ENCODE data around the gene LYZL2.
"Not testable (repeated sequence)": the region's sequence is repeated elsewhere in the genome, so short reads cannot be mapped to it uniquely, and the experiment has no call there.

LYZL2 gene

DNA sequence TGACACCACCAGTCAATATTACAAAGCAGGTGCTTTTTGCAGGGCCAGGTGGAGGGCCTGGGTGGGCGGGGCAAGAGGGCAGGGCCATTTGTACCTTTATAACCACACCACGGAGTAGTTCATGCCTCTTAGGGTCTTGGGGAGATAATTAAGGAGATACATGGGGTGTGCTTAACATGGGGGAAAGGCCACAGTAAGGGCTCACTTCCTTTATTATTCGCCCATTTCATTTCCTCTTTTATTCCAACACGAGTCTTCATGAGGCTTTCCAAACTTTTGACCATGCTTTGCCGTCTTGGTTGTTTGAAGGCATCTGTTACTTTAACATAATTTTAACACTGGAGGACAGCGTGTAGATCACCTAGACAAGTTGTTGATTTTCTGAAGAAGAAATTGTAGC lies 33.3 kb upstream of the LYZL2 start:
- no peak for DNase-seq (ENCODE audit: extremely low read depth, low read depth)
- TF ChIP-seq, protein P1, sequence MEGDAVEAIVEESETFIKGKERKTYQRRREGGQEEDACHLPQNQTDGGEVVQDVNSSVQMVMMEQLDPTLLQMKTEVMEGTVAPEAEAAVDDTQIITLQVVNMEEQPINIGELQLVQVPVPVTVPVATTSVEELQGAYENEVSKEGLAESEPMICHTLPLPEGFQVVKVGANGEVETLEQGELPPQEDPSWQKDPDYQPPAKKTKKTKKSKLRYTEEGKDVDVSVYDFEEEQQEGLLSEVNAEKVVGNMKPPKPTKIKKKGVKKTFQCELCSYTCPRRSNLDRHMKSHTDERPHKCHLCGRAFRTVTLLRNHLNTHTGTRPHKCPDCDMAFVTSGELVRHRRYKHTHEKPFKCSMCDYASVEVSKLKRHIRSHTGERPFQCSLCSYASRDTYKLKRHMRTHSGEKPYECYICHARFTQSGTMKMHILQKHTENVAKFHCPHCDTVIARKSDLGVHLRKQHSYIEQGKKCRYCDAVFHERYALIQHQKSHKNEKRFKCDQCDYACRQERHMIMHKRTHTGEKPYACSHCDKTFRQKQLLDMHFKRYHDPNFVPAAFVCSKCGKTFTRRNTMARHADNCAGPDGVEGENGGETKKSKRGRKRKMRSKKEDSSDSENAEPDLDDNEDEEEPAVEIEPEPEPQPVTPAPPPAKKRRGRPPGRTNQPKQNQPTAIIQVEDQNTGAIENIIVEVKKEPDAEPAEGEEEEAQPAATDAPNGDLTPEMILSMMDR (IDR thresholded peaks at IDR 0.05; ENCODE audit: low read depth, low read length), result no peak

DNA sequence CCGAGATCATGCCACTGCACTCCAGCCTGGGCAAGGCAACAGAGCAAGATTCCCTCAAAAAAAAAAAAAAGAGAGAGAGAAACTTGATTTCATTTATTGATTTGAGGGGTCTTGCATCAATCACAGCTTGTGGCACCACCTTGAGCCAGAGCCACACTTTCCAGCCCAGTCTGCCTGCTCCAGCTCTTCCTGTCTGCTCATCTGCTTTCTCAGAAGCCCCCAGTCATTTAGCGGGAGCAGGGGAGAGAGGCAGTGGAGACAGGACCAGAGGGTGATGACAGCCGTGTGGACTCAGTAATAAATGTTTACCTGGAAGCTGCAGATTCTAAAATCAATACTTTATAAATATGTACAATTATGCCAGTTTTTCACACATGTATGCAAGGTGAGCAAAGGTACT lies 30.8 kb upstream of the LYZL2 start:
- not testable (repeated sequence) for DNase-seq (ENCODE audit: extremely low read depth, low read depth)

DNA sequence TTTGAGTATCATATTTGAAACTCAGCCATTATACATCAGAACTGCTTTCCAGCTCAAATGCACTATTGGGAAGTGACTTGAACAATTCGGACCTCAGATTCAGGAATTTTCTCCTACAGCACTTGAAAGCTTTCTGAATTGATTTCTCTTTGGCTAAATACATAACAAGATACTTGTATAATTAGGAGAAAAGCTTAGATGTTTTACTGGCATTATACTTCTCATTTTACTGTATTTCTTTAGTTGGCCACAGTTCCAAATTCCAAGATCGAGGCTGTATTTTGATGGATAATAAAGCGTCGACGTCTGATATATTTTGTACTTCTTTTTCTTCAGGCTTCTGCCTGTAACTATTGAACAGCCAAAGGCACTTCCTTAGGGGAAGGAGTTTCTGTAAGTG lies 26.7 kb upstream of the LYZL2 start:
- DNase-seq (ENCODE audit: extremely low read depth, low read depth), result no peak
- TF ChIP-seq, protein P1 (IDR thresholded peaks at IDR 0.05; ENCODE audit: low read depth, low read length), result no peak

DNA sequence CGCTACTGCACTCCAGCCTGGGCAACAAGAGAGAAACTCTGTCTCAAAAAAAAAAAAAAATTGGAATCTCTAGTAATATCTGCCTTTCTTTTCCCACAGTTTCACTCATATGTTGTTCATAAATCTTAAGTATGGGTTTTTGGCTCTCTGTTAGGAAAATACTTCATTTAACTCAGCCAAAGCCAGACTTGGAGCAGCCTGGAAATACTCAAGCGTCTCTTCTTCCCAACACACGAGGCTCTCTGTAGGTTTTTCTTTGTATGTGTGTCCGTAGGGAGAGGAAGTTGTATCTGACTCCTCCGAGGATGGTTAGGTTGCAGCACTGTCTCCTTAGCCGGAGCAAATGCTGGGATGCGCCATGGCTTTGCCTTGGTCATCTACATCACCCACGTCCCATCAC lies 25.4 kb upstream of the LYZL2 start:
- DNase-seq (ENCODE audit: extremely low read depth, low read depth), result not testable (repeated sequence)

DNA sequence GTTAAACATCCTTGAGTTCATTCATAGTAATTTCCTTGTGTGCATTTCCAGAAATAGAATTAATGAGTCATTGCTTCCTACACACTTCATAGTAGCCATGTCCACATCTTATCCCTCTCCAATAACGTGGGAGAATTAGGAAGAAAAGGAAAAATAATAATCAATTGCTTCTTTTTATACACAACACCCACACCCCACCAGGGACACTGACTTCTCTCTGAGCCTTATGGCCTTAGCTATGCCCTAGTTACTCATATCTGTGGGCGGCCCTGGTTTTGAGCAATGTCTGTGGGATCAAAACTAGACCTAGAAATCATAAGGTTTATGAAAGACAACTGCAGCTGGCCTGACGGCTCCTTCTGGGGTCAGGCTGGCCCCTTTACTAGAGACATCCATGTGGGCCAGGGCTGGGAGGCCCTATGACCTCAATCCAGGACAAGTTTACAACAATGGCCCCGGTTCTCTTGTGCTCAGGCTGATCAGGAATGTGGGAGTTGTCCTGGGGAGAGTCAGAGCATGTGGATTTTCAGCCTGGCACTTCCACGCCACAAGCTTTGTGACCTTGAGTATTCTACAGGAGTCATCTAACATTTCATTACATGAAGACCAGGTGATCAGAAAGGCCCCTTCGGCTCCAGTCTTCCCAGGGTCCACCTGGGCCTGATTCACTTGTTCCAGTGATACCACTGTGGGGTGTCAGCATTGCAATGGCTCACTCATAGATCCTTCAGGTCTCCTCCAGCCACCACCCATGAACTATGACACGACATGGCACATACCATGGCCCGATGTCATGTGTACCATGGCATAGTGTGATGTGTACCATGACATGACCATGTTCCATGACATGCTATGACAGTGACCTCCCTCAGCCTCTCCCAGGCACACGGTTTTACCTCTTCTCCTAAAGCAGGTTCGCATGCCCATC lies 22.2 kb upstream of the LYZL2 start:
- not testable (repeated sequence) for DNase-seq (ENCODE audit: extremely low read depth, low read depth)

DNA sequence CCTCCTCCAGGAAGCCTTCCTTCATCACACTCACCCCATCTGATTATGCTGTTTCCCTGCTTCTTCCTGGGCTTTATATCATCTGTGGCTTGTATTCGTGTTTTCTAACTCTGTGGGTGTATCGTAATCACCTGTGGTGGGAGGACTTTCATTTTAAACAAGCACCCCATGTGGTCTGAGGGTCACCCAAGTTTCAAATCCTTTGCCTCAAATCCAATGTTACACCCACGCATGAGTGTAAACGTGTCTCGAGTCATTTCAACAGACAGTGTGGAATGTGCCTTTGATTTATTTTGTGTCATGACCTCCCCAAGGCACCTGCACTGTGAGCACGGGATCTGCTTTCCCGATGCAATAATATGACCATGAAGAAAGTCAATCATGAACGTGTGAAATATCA lies 17.5 kb upstream of the LYZL2 start:
- TF ChIP-seq, protein P1 (IDR thresholded peaks at IDR 0.05; ENCODE audit: low read depth, low read length), result no peak
- no peak for DNase-seq (ENCODE audit: extremely low read depth, low read depth)

DNA sequence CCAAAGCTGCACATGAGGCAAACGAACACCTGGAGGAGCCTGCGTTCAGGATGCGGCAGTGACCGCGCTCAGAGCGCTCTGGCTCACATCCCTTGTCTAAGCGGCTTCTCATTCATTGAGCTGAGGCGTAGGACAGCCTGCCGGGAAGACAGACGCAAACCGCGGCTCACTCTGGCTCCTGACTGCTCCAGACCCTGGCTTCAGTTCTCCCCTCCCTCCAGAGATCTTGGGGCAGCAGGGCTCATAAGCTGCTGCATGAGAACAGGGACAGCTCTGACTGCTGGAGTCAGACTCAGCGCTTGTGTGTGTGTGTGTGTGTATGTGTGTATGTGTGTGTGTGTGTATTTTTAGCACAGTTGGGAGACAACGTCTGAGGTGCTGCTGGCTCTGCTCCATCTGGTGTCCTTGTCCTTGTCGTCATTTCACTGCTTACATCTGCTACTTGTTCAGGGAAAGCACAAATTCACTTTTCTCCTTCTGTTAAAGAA lies 15.8 kb upstream of the LYZL2 start:
- TF ChIP-seq, protein P1 (IDR thresholded peaks at IDR 0.05; ENCODE audit: low read depth, low read length), result no peak
- DNase-seq (ENCODE audit: extremely low read depth, low read depth), result no peak

DNA sequence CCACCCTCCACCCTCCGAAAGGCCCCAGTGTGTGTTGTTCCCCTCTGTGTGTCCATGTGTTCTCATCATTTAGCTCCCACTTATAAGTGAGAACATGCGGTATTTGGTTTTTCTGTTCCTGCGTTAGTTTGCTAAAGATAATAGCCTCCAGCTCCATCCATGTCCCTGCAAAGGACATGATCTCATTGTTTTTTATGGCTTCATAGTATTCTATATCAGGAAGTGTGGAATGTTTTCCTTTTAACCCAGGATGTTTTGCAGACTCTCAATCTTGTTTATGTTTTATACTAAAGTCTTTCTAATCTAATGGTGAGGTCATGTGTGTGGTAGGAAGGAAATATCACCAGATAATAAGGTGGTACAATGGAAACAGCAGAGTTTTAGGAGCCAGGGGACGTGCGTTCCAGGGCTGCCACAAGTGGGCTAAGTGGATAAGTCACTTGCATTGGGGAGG lies 14.9 kb upstream of the LYZL2 start:
- not testable (repeated sequence) for DNase-seq (ENCODE audit: extremely low read depth, low read depth)

DNA sequence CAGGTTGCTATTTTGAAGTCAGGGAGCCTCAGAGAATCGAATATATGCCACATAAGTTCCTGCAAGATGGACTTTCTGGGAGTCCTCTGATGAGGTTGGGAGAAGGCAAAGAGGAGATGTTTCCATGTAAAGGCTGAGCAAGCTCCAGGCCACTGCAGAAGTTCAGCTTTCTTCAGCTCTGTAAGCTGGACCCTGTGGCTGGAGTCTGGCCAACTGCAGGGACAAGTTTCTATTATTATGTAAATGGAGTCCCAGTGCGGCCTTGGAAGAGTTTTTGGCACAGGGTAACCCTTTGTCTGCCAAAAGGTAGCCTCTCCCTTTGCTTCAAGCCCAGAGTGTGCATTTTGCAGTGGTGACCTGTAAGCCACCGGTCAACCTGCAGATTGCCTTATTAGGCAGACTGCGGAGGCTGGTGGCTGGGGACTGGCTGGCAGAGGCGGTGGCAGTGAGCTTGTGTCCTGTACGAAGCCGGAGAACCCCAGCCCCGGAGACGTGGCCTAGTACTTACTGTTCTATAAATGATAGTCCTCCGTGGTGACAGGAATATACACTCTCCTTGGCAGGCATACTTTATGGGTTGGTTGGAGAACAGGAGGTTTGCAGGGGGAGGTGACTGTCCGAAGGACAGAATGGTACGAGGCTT lies 14.1 kb upstream of the LYZL2 start:
- not testable (repeated sequence) for DNase-seq (ENCODE audit: extremely low read depth, low read depth)

DNA sequence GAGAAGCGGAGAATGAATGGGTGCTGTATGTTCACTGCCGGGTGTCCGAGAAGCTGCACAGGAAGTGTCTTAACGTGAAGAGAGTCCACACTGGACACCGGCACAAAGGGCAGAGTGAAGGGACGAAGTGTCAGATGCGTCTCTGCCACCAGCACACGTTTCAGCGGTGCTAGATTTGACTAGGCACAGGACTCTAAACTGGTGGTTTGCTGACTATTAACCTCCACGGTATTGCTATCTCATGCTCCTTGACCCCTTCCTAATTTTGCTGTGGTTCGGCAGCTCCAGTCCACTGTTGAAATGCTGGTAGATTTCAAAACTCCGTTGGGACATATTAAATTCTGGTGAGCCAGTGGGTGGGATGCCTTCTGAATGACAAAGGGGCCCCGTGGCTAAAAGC lies 13.3 kb upstream of the LYZL2 start:
- not testable (repeated sequence) for DNase-seq (ENCODE audit: extremely low read depth, low read depth)
